Medulla oblongata (tissue), 1 donor: ENCODE results near the gene TMTC4.
"Not testable (repeated sequence)": the region's sequence is repeated elsewhere in the genome, so short reads cannot be mapped to it uniquely, and the experiment has no call there.

Experiments
- DNase-seq: peaks from one replicate; pipeline ENCODE4 v3.0.0-alpha.2; 2015; ENCODE audit errors: extremely low spot score

The TMTC4 gene

GRCh38 chr13:100674572-100674871 lies at the start of gene TMTC4:
Gene TMTC4, minus strand, starts transcription at chr13:100674795. Its CDS starts 4,433 bp downstream, at chr13:100670362.
- DNase-seq: no peak

GRCh38 chr13:100722517-100722916 lies 47.9 kb upstream of the TMTC4 start:
- DNase-seq: peak; percentile 12

GRCh38 chr13:100721885-100722512 lies 47.4 kb upstream of the TMTC4 start:
- DNase-seq: peak; percentile 82

- no peak for DNase-seq
These were observed 41.0 kb upstream of the TMTC4 start for GRCh38 chr13:100715604-100716003.

- DNase-seq: no peak
These were observed 39.9 kb upstream of the TMTC4 start for GRCh38 chr13:100714478-100714877.

- DNase-seq: no peak
These were observed 35.6 kb upstream of the TMTC4 start for GRCh38 chr13:100710176-100710575.

- DNase-seq: no peak
These were observed 33.5 kb upstream of the TMTC4 start for GRCh38 chr13:100707818-100708740.

GRCh38 chr13:100698331-100698730 lies 23.7 kb upstream of the TMTC4 start:
- DNase-seq: not testable (repeated sequence)

GRCh38 chr13:100695509-100695773 lies 20.8 kb upstream of the TMTC4 start:
- DNase-seq: no peak

GRCh38 chr13:100694722-100695508 lies 20.3 kb upstream of the TMTC4 start:
- DNase-seq: peak; percentile 60

- no peak for DNase-seq
These were observed 14.6 kb upstream of the TMTC4 start for GRCh38 chr13:100689191-100689590.

- DNase-seq: no peak
These were observed 5.5 kb upstream of the TMTC4 start for GRCh38 chr13:100680131-100680530.

GRCh38 chr13:100677128-100677527 lies 2.5 kb upstream of the TMTC4 start:
- DNase-seq: not testable (repeated sequence)

- no peak for DNase-seq
These were observed 1.1 kb upstream of the TMTC4 start for GRCh38 chr13:100675661-100676129.

GRCh38 chr13:100674872-100675660 lies 471 bp upstream of the TMTC4 start:
- DNase-seq: peak; percentile 99

GRCh38 chr13:100673713-100674571 lies 653 bp downstream of the TMTC4 start:
- DNase-seq: peak; percentile 62

GRCh38 chr13:100673376-100673712 lies 1.3 kb downstream of the TMTC4 start:
- no peak for DNase-seq

GRCh38 chr13:100671389-100672182 lies 3.0 kb downstream of the TMTC4 start:
- DNase-seq: no peak

GRCh38 chr13:100668408-100668807 lies 6.2 kb downstream of the TMTC4 start:
- DNase-seq: peak; percentile 27

- peak; percentile 33 for DNase-seq
These were observed 6.7 kb downstream of the TMTC4 start for GRCh38 chr13:100667894-100668293.
